MCF 10A (cell line): ENCODE data around the gene UCK2. TPM values are rescaled to one million over a fixed set of nuclear protein-coding genes. Genes with fewer than 3 reads are reported as not detected.

Experiments
- BruUV-seq: library from RNA; stranded (reverse); fragments of 400-500 nt; replicated peaks from 2 replicates; lab custom pipeline; 2021; lab: Mats Ljungman, UMichigan
- CTCF ChIA-PET: fragments of 300-600 bp; sonication (Branson Sonifier 250); formaldehyde crosslinking; extraction: SDS; loops from one replicate; lab custom pipeline; 2021; ENCODE audit warnings: antibody characterized with exemption, inconsistent platforms; lab: Yijun Ruan, JAX
- POLR2A ChIA-PET: fragments of 300-600, 350-650 bp; sonication (Branson Sonifier 250); formaldehyde crosslinking; extraction: SDS; loops from one replicate; lab custom pipeline; 2020; ENCODE audit warnings: antibody characterized with exemption, inconsistent platforms; lab: Yijun Ruan, JAX
- DNase-seq: peaks from one replicate; pipeline ENCODE4 v3.0.0-alpha.2; 2018; ENCODE audit not compliant: unreplicated experiment
- H3K27ac Mint-ChIP-seq: one replicate; pipeline ENCODE4 v1.8.0; 2022; ENCODE audit warnings: mild to moderate bottlenecking, low read depth, mixed read lengths; ENCODE audit not compliant: unreplicated experiment
- H3K27me3 Mint-ChIP-seq: one replicate; pipeline ENCODE4 v1.8.0; 2022; ENCODE audit warnings: mixed read lengths; ENCODE audit not compliant: insufficient read depth, unreplicated experiment
- H3K36me3 Mint-ChIP-seq: one replicate; pipeline ENCODE4 v1.8.0; 2022; ENCODE audit warnings: mild to moderate bottlenecking, moderate library complexity, mixed read lengths; ENCODE audit not compliant: insufficient read depth, unreplicated experiment
- H3K4me1 Mint-ChIP-seq: one replicate; pipeline ENCODE4 v1.8.0; 2022; ENCODE audit warnings: mixed read lengths; ENCODE audit not compliant: insufficient read depth, unreplicated experiment
- H3K4me3 Mint-ChIP-seq: one replicate; pipeline ENCODE4 v1.8.0; 2022; ENCODE audit warnings: mild to moderate bottlenecking, moderate library complexity, mixed read lengths; ENCODE audit not compliant: unreplicated experiment
- H3K9me3 Mint-ChIP-seq: one replicate; pipeline ENCODE4 v1.8.0; 2022; ENCODE audit warnings: mixed read lengths; ENCODE audit not compliant: unreplicated experiment
- CTCF ChIP-seq: fragments of 200-600 bp; IDR thresholded peaks from one replicate; pipeline ENCODE4 v1.8.0; 2022; ENCODE audit warnings: antibody characterized with exemption, mild to moderate bottlenecking; ENCODE audit not compliant: unreplicated experiment
- intact Hi-C: fragments of 100-400 bp; cut with micrococcal nuclease; formaldehyde crosslinking; loops from 2 replicates; pipeline ENCODE4 v1.14.1; 2022
- total RNA-seq: library from RNA; stranded (reverse); gene quantifications from 2 replicates; pipeline ENCODE4 v1.2.3, GENCODE V29; 2022

Gene UCK2
- total RNA-seq, 1 experiment from 2014 or later: 144 TPM

- POLR2A ChIA-PET: interaction anchor here (1.4 to 1.9 kb wide), 2 partner anchors 16 to 47 kb away, joined by 5 to 7 read pairs; no protein-coding TSS in a partner anchor
- H3K27ac Mint-ChIP-seq: peak overlapping the region; percentile 62
- CTCF ChIA-PET: interaction anchor here (1.5 kb wide), 1 partner anchor 107 kb away, joined by 6 read pairs; the partner anchor contains the start of gene TMCO1
- H3K36me3 Mint-ChIP-seq: peaks cover 18% of the 10 kb centered on the region
- TF ChIP-seq CTCF: no peak
- H3K27me3 Mint-ChIP-seq: no peaks in the 10 kb centered on the region
- intact Hi-C loops: no loop called here
- BruUV-seq: no TSS peak
- peaks cover 38% of the 10 kb centered on the region for H3K4me1 Mint-ChIP-seq
- DNase-seq: no peak
- peaks cover 7% of the 10 kb centered on the region for H3K9me3 Mint-ChIP-seq
- no peak overlapping the region for H3K4me3 Mint-ChIP-seq
Observed at GRCh38 chr1:165876121-165876520, 48.7 kb downstream of the UCK2 start.

GRCh38 chr1:165877411-165877810, 50.0 kb downstream of the UCK2 start:
- Mint-ChIP-seq H3K4me1 (peaks cover 35% of the 10 kb centered on the region), H3K27me3 (no peaks in the 10 kb centered on the region), H3K36me3 (peaks cover 22% of the 10 kb centered on the region), H3K4me3 (no peak overlapping the region), H3K9me3 (peaks cover 7% of the 10 kb centered on the region), H3K27ac (no peak overlapping the region)
- no TSS peak for BruUV-seq
- intact Hi-C loops: no loop called here
- TF ChIP-seq CTCF: no peak
- ChIA-PET CTCF (interaction anchor here (1.0 to 1.3 kb wide), 2 partner anchors 24 to 108 kb away, joined by 3 to 4 read pairs; no protein-coding TSS in a partner anchor), POLR2A (interaction anchor here (1.4 to 1.9 kb wide), 2 partner anchors 15 to 49 kb away, joined by 5 to 7 read pairs; no protein-coding TSS in a partner anchor)
- no peak for DNase-seq

GRCh38 chr1:165877940-165878556, 50.6 kb downstream of the UCK2 start:
- Mint-ChIP-seq H3K9me3 (peaks cover 7% of the 10 kb centered on the region), H3K27me3 (no peaks in the 10 kb centered on the region), H3K27ac (no peak overlapping the region), H3K4me3 (no peak overlapping the region), H3K4me1 (peaks cover 40% of the 10 kb centered on the region), H3K36me3 (peaks cover 25% of the 10 kb centered on the region)
- POLR2A ChIA-PET: interaction anchor here (1.9 kb wide), 1 partner anchor 49 kb away, joined by 7 read pairs; no protein-coding TSS in a partner anchor
- no TSS peak for BruUV-seq
- no peak for TF ChIP-seq CTCF
- no peak for DNase-seq
- intact Hi-C loops: no loop called here
- CTCF ChIA-PET: interaction anchor here (1.1 to 1.3 kb wide), 2 partner anchors 34 to 108 kb away, joined by 3 read pairs; no protein-coding TSS in a partner anchor

GRCh38 chr1:165879946-165880345, 52.5 kb downstream of the UCK2 start:
- BruUV-seq: no TSS peak
- Mint-ChIP-seq H3K4me1 (peaks cover 48% of the 10 kb centered on the region), H3K9me3 (peaks cover 7% of the 10 kb centered on the region), H3K36me3 (peaks cover 32% of the 10 kb centered on the region), H3K27me3 (no peaks in the 10 kb centered on the region), H3K4me3 (no peak overlapping the region), H3K27ac (no peak overlapping the region)
- no peak for TF ChIP-seq CTCF
- intact Hi-C loops: no loop called here
- ChIA-PET CTCF (interaction anchor here (0.6 to 1.6 kb wide), 3 partner anchors 8 to 286 kb away, joined by 3 to 8 read pairs (median 3); no protein-coding TSS in a partner anchor), POLR2A (no interaction called here)
- DNase-seq: no peak
